C4-2B (cell line): ENCODE results near the gene MYO6.

Experiments used
- ZFX ChIP-seq: fragments of 450-650 bp; IDR thresholded peaks from 2 replicates; pipeline ENCODE4 v1.6.1; 2017
- TF ChIP-seq, protein P1 (sequence below): fragments of 450-650 bp; conservative IDR thresholded peaks from 2 replicates; pipeline ENCODE4 v1.5.1; 2017; ENCODE audit warnings: mild to moderate bottlenecking

DNA sequence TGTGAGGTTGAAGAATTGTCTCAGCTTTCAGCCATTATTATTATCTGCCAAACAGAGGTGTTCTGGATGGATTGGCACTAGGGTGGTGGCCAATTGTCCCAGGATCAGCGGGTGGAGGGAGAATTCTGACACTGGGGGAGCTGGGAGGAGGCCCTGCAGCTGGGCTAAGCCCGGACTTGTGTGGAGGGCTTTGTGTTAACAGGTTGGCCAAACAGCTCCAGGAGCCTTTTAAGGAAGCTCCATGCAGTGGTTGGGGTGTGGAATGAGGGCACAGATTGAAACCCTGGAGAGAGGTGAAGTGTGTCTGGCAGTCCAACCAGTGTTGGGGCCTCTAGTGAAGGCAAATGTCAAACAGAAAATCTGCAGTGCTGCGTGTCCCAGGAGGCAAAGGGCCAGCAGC, 187.6 kb downstream of the MYO6 start:
- TF ChIP-seq, protein P1, sequence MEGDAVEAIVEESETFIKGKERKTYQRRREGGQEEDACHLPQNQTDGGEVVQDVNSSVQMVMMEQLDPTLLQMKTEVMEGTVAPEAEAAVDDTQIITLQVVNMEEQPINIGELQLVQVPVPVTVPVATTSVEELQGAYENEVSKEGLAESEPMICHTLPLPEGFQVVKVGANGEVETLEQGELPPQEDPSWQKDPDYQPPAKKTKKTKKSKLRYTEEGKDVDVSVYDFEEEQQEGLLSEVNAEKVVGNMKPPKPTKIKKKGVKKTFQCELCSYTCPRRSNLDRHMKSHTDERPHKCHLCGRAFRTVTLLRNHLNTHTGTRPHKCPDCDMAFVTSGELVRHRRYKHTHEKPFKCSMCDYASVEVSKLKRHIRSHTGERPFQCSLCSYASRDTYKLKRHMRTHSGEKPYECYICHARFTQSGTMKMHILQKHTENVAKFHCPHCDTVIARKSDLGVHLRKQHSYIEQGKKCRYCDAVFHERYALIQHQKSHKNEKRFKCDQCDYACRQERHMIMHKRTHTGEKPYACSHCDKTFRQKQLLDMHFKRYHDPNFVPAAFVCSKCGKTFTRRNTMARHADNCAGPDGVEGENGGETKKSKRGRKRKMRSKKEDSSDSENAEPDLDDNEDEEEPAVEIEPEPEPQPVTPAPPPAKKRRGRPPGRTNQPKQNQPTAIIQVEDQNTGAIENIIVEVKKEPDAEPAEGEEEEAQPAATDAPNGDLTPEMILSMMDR: no peak
- TF ChIP-seq ZFX: no peak
